NCI-H82 treated with DMSO at 0.1 percent for 48 hours (cell line): ENCODE measurements around the gene MAST4.

Source experiments
- DNase-seq: peaks from one replicate; lab custom pipeline; 2025; ENCODE audit not compliant: unreplicated experiment; lab: John Stamatoyannopoulos, UW

MAST4 gene

DNA sequence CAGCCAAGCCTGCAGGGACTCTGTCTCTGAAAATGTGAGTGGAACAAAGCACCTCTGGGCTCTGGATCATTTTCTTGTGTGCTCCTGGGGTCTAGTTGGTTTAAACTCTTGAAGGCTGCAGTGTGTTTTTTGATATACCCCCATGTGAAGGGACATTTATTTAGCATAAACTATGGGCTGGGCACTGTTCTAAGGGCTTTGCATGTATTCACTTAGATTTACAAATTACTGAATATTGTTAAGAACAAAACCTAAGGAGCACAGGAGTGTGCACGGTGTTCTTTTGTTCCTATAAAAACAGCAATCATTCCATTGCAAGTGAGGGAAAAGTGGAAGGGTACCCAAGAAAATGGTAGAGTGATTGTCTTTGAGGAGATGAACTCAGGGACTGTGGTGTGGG, 620.4 kb downstream of the MAST4 start:
- DNase-seq: no peak
